ENCODE data around the gene RANBP10.

GRCh38 chr16:67733734-67734470, 72.5 kb downstream of the RANBP10 start:
- TF ChIP-seq POLR2A (IDR thresholded peaks at IDR 0.05; ENCODE audit: low read depth) (no peak), EP300 (IDR thresholded peaks at IDR 0.05) (no peak)
- TF ChIP-seq, protein P1, sequence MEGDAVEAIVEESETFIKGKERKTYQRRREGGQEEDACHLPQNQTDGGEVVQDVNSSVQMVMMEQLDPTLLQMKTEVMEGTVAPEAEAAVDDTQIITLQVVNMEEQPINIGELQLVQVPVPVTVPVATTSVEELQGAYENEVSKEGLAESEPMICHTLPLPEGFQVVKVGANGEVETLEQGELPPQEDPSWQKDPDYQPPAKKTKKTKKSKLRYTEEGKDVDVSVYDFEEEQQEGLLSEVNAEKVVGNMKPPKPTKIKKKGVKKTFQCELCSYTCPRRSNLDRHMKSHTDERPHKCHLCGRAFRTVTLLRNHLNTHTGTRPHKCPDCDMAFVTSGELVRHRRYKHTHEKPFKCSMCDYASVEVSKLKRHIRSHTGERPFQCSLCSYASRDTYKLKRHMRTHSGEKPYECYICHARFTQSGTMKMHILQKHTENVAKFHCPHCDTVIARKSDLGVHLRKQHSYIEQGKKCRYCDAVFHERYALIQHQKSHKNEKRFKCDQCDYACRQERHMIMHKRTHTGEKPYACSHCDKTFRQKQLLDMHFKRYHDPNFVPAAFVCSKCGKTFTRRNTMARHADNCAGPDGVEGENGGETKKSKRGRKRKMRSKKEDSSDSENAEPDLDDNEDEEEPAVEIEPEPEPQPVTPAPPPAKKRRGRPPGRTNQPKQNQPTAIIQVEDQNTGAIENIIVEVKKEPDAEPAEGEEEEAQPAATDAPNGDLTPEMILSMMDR (IDR thresholded peaks at IDR 0.05), result no peak
